HG02885 (cell line): Measurements from ENCODE around the gene DDX27.
A peak's percentile ranks its signal among the peaks of the same experiment; 100 is the strongest.
"Not testable (repeated sequence)": the region's sequence is repeated elsewhere in the genome, so short reads cannot be mapped to it uniquely, and the experiment has no call there.

Source experiments
- ATAC-seq: cut with Tn5 transposase; IDR thresholded peaks from one replicate; pipeline ENCODE4 v1.9.1; 2021; ENCODE audit warnings: mild to moderate bottlenecking; ENCODE audit not compliant: unreplicated experiment, poor library complexity

The DDX27 gene

GRCh38 chr20:49199729-49200293 lies 19.4 kb upstream of the DDX27 start:
- ATAC-seq = no peak

GRCh38 chr20:49203011-49203410 lies 16.2 kb upstream of the DDX27 start:
- ATAC-seq = no peak

GRCh38 chr20:49203746-49204145 lies 15.5 kb upstream of the DDX27 start:
- no peak for ATAC-seq

GRCh38 chr20:49207076-49207475 lies 12.1 kb upstream of the DDX27 start:
- ATAC-seq = no peak

GRCh38 chr20:49210101-49210756 lies 9.0 kb upstream of the DDX27 start:
- no peak for ATAC-seq

- ATAC-seq = no peak
Observed at GRCh38 chr20:49210757-49211110, 8.5 kb upstream of the DDX27 start.

- no peak for ATAC-seq
Observed at GRCh38 chr20:49214571-49214970, 4.6 kb upstream of the DDX27 start.

GRCh38 chr20:49215232-49215631 lies 4.0 kb upstream of the DDX27 start:
- no peak for ATAC-seq

GRCh38 chr20:49216991-49217578 lies 2.1 kb upstream of the DDX27 start:
- no peak for ATAC-seq

- ATAC-seq = not testable (repeated sequence)
Observed at GRCh38 chr20:49218739-49219090, 501 bp upstream of the DDX27 start.

- peak; percentile 2 for ATAC-seq
Observed at GRCh38 chr20:49219924-49220831, 962 bp downstream of the DDX27 start.

GRCh38 chr20:49225896-49226295 lies 6.7 kb downstream of the DDX27 start:
- ATAC-seq = no peak

- ATAC-seq = no peak
Observed at GRCh38 chr20:49228676-49229075, 9.5 kb downstream of the DDX27 start.

GRCh38 chr20:49229381-49229780 lies 10.2 kb downstream of the DDX27 start:
- ATAC-seq = no peak

GRCh38 chr20:49230021-49230420 lies 10.8 kb downstream of the DDX27 start:
- ATAC-seq = no peak

GRCh38 chr20:49230561-49231133 lies 11.4 kb downstream of the DDX27 start:
- ATAC-seq = no peak

GRCh38 chr20:49231471-49231870 lies 12.3 kb downstream of the DDX27 start:
- no peak for ATAC-seq

GRCh38 chr20:49233226-49233625 lies 14.0 kb downstream of the DDX27 start:
- no peak for ATAC-seq

- no peak for ATAC-seq
Observed at GRCh38 chr20:49234831-49235230, 15.6 kb downstream of the DDX27 start.

- ATAC-seq = no peak
Observed at GRCh38 chr20:49236301-49236700, 17.1 kb downstream of the DDX27 start.

- no peak for ATAC-seq
Observed at GRCh38 chr20:49237531-49237930, 18.3 kb downstream of the DDX27 start.
